ENCODE data around the gene B4GALT3. TPM values are rescaled to one million over a fixed set of nuclear protein-coding genes. Genes with fewer than 3 reads are reported as not detected.

Gene B4GALT3
- polyA plus RNA-seq, 3 donors, result 16.8 to 50.3 (median 21.0) TPM

GRCh38 chr1:161180639-161181038 is 3.3 kb upstream of the B4GALT3 start:
- TF ChIP-seq CTCF (IDR thresholded peaks at IDR 0.05), result peak; percentile 53
- no peak overlapping the region for H3K4me2 ChIP-seq (replicated peaks; ENCODE audit: extremely low read depth, low read length, poor library complexity, severe bottlenecking)
- peaks cover 3% of the 10 kb centered on the region in 2 donors for H3K36me3 ChIP-seq (replicated peaks in 1 of 2; ENCODE audit: control insufficient read depth in 1 of 2, insufficient read depth in 2 of 2, low read length in 2 of 2)
- H3K9me3 ChIP-seq (replicated peaks in 1 of 2; ENCODE audit: control insufficient read depth in 1 of 2, insufficient read depth in 1 of 2, low read length in 2 of 2), result no peaks in the 10 kb centered on the region
- no peak overlapping the region for H3K4me3 ChIP-seq (replicated peaks in 1 of 3; ENCODE audit: low read depth in 2 of 3, low read length in 3 of 3)
- H3K4me3 Mint-ChIP-seq, result no peak overlapping the region
- peak overlapping the region in 3 of 7 donors; percentile 38 to 50 (median 42) for H3K27ac Mint-ChIP-seq
- no peak overlapping the region for H3K27ac ChIP-seq (ENCODE audit: low read depth in 1 of 2, low read length in 2 of 2)
- no peaks in the 10 kb centered on the region for H4K20me1 ChIP-seq (ENCODE audit: insufficient read depth, low read length)
- intact Hi-C loops (cut with micrococcal nuclease), result no loop called here
- no peaks in the 10 kb centered on the region for H3K9me3 Mint-ChIP-seq
- DNase-seq, result peak; percentile 29 to 55 (median 51)
- H3K27me3 ChIP-seq (ENCODE audit: control insufficient read depth in 2 of 2, insufficient read depth in 2 of 2, low read length in 2 of 2), result no peaks in the 10 kb centered on the region
- H3K79me2 ChIP-seq (ENCODE audit: insufficient read depth, low read length), result peaks cover 16% of the 10 kb centered on the region
- WGBS (ENCODE audit: insufficient coverage), result 88% methylated on average over 1 of the region's 1 CpG
- H3K4me1 Mint-ChIP-seq, result peaks cover 69% of the 10 kb centered on the region
- H2AFZ ChIP-seq (ENCODE audit: insufficient read depth, low read depth, low read length, poor library complexity, severe bottlenecking), result no peak overlapping the region
- H3K36me3 Mint-ChIP-seq, result peaks cover 1 to 6% of the 10 kb centered on the region in 2 donors
- no peaks in the 10 kb centered on the region for H3K27me3 Mint-ChIP-seq (ENCODE audit: low read depth in 3 of 3)
- H3K4me1 ChIP-seq (ENCODE audit: control insufficient read depth in 1 of 2, insufficient read depth in 2 of 2, low read length in 2 of 2), result peaks cover 67 to 75% of the 10 kb centered on the region in 2 donors
- no peak overlapping the region for H3K9ac ChIP-seq (ENCODE audit: insufficient read depth, low read length, poor library complexity, severe bottlenecking)

- H4K20me1 ChIP-seq (ENCODE audit: insufficient read depth, low read length), result no peaks in the 10 kb centered on the region
- peaks cover 65% of the 10 kb centered on the region for H3K4me1 Mint-ChIP-seq
- no peak overlapping the region for H2AFZ ChIP-seq (ENCODE audit: insufficient read depth, low read depth, low read length, poor library complexity, severe bottlenecking)
- no peaks in the 10 kb centered on the region for H3K27me3 ChIP-seq (ENCODE audit: control insufficient read depth in 2 of 2, insufficient read depth in 2 of 2, low read length in 2 of 2)
- H3K4me3 ChIP-seq (replicated peaks in 1 of 3; ENCODE audit: low read depth in 2 of 3, low read length in 3 of 3), result no peak overlapping the region
- no peak overlapping the region for H3K4me3 Mint-ChIP-seq
- WGBS (ENCODE audit: insufficient coverage), result 94% methylated on average over 2 of the region's 3 CpGs
- no peak for TF ChIP-seq CTCF (IDR thresholded peaks at IDR 0.05)
- H3K9me3 Mint-ChIP-seq, result no peaks in the 10 kb centered on the region
- peaks cover 12 to 13% of the 10 kb centered on the region in 2 donors for H3K36me3 ChIP-seq (replicated peaks in 1 of 2; ENCODE audit: control insufficient read depth in 1 of 2, insufficient read depth in 2 of 2, low read length in 2 of 2)
- peak overlapping the region in 4 of 7 donors; percentile 26 to 79 (median 60) for H3K27ac Mint-ChIP-seq
- H3K4me2 ChIP-seq (replicated peaks; ENCODE audit: extremely low read depth, low read length, poor library complexity, severe bottlenecking), result no peak overlapping the region
- H3K4me1 ChIP-seq (ENCODE audit: control insufficient read depth in 1 of 2, insufficient read depth in 2 of 2, low read length in 2 of 2), result peaks cover 62 to 68% of the 10 kb centered on the region in 2 donors
- no peak overlapping the region for H3K27ac ChIP-seq (ENCODE audit: low read depth in 1 of 2, low read length in 2 of 2)
- no peaks in the 10 kb centered on the region for H3K27me3 Mint-ChIP-seq (ENCODE audit: low read depth in 3 of 3)
- no peak for DNase-seq
- no peak overlapping the region for H3K9ac ChIP-seq (ENCODE audit: insufficient read depth, low read length, poor library complexity, severe bottlenecking)
- peaks cover 19% of the 10 kb centered on the region for H3K79me2 ChIP-seq (ENCODE audit: insufficient read depth, low read length)
- no peaks in the 10 kb centered on the region for H3K9me3 ChIP-seq (replicated peaks in 1 of 2; ENCODE audit: control insufficient read depth in 1 of 2, insufficient read depth in 1 of 2, low read length in 2 of 2)
- H3K36me3 Mint-ChIP-seq, result peaks cover 10 to 16% of the 10 kb centered on the region in 2 donors
- intact Hi-C loops (cut with micrococcal nuclease), result no loop called here
These were observed 2.4 kb upstream of the B4GALT3 start for GRCh38 chr1:161179698-161180097.
